Erythroblast (primary cell): ENCODE data around the gene LINS1.
A peak's percentile ranks its signal among the peaks of the same experiment; 100 is the strongest.

ENCODE experiments used
- GATA1 ChIP-seq: IDR thresholded peaks from 2 replicates; pipeline ENCODE4 v1.6.1; 2011; ENCODE audit warnings: low read depth, mild to moderate bottlenecking, control low read depth, low read length, moderate library complexity
- POLR2A ChIP-seq: IDR thresholded peaks from 2 replicates; pipeline ENCODE4 v1.6.1; 2011; ENCODE audit warnings: mild to moderate bottlenecking, low read length

DNA sequence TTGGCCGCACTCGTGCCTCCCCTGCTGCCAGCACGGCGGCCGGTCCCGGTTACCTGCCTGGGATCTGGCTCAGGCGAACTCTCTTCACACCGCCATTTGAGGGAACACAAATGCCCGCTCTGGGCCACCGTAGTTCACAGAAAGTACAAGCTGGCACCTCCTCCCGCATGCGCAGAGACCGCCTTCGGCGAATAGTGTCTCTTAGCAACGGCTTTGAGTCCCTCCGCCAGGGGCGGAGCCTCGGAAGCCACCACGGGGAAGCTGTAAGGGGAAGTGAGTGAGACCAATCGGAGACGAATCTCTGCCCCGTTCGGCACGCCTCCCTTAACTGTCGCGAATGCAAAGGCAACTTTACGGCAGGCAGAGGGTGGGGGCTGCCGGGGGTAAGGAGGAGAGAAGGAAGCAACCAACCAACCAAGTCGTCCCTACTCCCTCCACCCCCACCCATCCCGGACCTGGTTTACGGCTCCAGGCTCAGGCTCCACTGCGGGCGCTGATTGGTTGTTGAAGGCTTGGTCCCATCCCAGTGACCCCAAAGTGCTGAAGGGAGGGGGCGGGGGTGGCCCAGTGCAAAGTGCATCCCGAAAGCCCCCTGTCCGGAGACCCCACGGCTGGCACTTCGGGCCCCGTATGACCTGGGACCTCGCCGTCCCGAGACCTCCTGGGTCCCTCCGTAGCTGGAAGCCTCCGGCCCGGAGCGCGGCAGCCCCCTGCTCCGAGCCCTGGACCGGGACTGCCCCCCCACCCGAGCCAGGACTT is at the start of gene LINS1, which contains the start of gene ASB7:
- TF ChIP-seq POLR2A (peak; percentile 83), GATA1 (no peak)
